Hepatocyte (in vitro differentiated cells): ENCODE data around the gene RGS10. TPM values are rescaled to one million over a fixed set of nuclear protein-coding genes. Genes with fewer than 3 reads are reported as not detected.

Source experiments
- DNase-seq: peaks from one replicate; pipeline ENCODE4 v3.0.0-alpha.2; 2016; ENCODE audit warnings: low spot score
- H2AFZ ChIP-seq: fragments of 200-600 bp; sonication (generic); 2 replicates; pipeline ENCODE4 v1.6.0; 2016; ENCODE audit warnings: antibody characterized with exemption, mild to moderate bottlenecking
- H3K27ac ChIP-seq: fragments of 200-600 bp; sonication (generic); 2 replicates; pipeline ENCODE4 v1.5.1; 2016; ENCODE audit warnings: mild to moderate bottlenecking
- H3K27me3 ChIP-seq: fragments of 200-600 bp; sonication (generic); 2 replicates; pipeline ENCODE4 v1.6.1; 2016
- H3K36me3 ChIP-seq: fragments of 200-600 bp; sonication (generic); replicated peaks from 2 replicates; pipeline ENCODE4 v1.5.1; 2016; ENCODE audit warnings: low read depth; ENCODE audit not compliant: insufficient read depth
- H3K4me1 ChIP-seq: fragments of 200-600 bp; sonication (generic); 2 replicates; pipeline ENCODE4 v1.5.1; 2016; ENCODE audit warnings: mild to moderate bottlenecking, moderate library complexity; ENCODE audit not compliant: insufficient read depth
- H3K4me2 ChIP-seq: fragments of 200-600 bp; sonication (generic); 2 replicates; pipeline ENCODE4 v1.6.0; 2016
- H3K4me3 ChIP-seq: fragments of 200-600 bp; sonication (generic); 2 replicates; pipeline ENCODE4 v1.5.1; 2016; ENCODE audit warnings: mild to moderate bottlenecking
- H3K79me2 ChIP-seq: fragments of 200-600 bp; sonication (generic); 2 replicates; pipeline ENCODE4 v1.6.0; 2017; ENCODE audit warnings: mild to moderate bottlenecking
- H3K9me2 ChIP-seq: fragments of 200-600 bp; sonication (generic); replicated peaks from 2 replicates; pipeline ENCODE4 v1.6.0; 2017; ENCODE audit warnings: mild to moderate bottlenecking; ENCODE audit not compliant: insufficient read depth
- H3K9me3 ChIP-seq: fragments of 200-600 bp; sonication (generic); 2 replicates; pipeline ENCODE4 v1.5.1; 2016; ENCODE audit warnings: low read depth, mild to moderate bottlenecking
- H4K20me1 ChIP-seq: fragments of 200-600 bp; sonication (generic); 2 replicates; pipeline ENCODE4 v1.6.0; 2016; ENCODE audit warnings: mild to moderate bottlenecking; ENCODE audit not compliant: insufficient read depth, poor library complexity, severe bottlenecking
- EZH2 ChIP-seq: fragments of 200-600 bp; sonication (generic); IDR thresholded peaks from 2 replicates; pipeline ENCODE4 v1.6.1; 2016; ENCODE audit warnings: antibody characterized with exemption, mild to moderate bottlenecking, borderline replicate concordance
- EZH2phosphoT487 ChIP-seq: fragments of 200-600 bp; sonication (generic); IDR thresholded peaks from one replicate; pipeline ENCODE4 v1.6.1; 2018; ENCODE audit warnings: antibody characterized with exemption, mild to moderate bottlenecking, low read depth, moderate library complexity; ENCODE audit not compliant: unreplicated experiment, severe bottlenecking
- WGBS: methylation state at CpG from one replicate; pipeline ENCODE4 v1.1.6; 2016; ENCODE audit warnings: low lambda C conversion rate; ENCODE audit errors: missing lambda C conversion rate; 5-methylcytosine and 5-hydroxymethylcytosine counted together
- polyA plus RNA-seq: library from polyadenylated mRNA; unstranded; fragments of >200 nt; fragmentation: Nextera tagmentation; extraction: Ambion mirVana; gene quantifications from 2 replicates; pipeline ENCODE4 v1.2.1, GENCODE V29; 2016
- total RNA-seq: library from RNA; depleted of rRNA; stranded (reverse); fragments of >200 nt; gene quantifications from 2 replicates; pipeline ENCODE4 v1.2.3, GENCODE V29; 2014
- TF ChIP-seq, protein P1 (sequence below): fragments of 200-600 bp; sonication (generic); IDR thresholded peaks from 2 replicates; pipeline ENCODE4 v1.5.1; 2016; ENCODE audit warnings: antibody characterized with exemption, mild to moderate bottlenecking; ENCODE audit not compliant: poor library complexity

RGS10 gene
- total and polyA plus RNA-seq, 2 experiments from 2014 or later = 5.4 to 8.4 TPM

- H3K4me1 ChIP-seq = peaks cover 5% of the 10 kb centered on the region
- no peak overlapping the region for H3K4me2 ChIP-seq
- H3K27me3 ChIP-seq = no peaks in the 10 kb centered on the region
- no peaks in the 10 kb centered on the region for H4K20me1 ChIP-seq
- H3K9me2 ChIP-seq = no peaks in the 10 kb centered on the region
- TF ChIP-seq, protein P1, sequence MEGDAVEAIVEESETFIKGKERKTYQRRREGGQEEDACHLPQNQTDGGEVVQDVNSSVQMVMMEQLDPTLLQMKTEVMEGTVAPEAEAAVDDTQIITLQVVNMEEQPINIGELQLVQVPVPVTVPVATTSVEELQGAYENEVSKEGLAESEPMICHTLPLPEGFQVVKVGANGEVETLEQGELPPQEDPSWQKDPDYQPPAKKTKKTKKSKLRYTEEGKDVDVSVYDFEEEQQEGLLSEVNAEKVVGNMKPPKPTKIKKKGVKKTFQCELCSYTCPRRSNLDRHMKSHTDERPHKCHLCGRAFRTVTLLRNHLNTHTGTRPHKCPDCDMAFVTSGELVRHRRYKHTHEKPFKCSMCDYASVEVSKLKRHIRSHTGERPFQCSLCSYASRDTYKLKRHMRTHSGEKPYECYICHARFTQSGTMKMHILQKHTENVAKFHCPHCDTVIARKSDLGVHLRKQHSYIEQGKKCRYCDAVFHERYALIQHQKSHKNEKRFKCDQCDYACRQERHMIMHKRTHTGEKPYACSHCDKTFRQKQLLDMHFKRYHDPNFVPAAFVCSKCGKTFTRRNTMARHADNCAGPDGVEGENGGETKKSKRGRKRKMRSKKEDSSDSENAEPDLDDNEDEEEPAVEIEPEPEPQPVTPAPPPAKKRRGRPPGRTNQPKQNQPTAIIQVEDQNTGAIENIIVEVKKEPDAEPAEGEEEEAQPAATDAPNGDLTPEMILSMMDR = no peak
- TF ChIP-seq EZH2phosphoT487 = no peak
- TF ChIP-seq EZH2 = no peak
- WGBS = 70% methylated on average over 18 of the region's 18 CpGs
- DNase-seq = no peak
- no peaks in the 10 kb centered on the region for H3K9me3 ChIP-seq
- H3K79me2 ChIP-seq = no peaks in the 10 kb centered on the region
- no peak overlapping the region for H3K27ac ChIP-seq
- H3K36me3 ChIP-seq = no peaks in the 10 kb centered on the region
- no peak overlapping the region for H3K4me3 ChIP-seq
- H2AFZ ChIP-seq = no peak overlapping the region
These were observed 15.6 kb downstream of the RGS10 start for GRCh38 chr10:119526621-119527592.

DNA sequence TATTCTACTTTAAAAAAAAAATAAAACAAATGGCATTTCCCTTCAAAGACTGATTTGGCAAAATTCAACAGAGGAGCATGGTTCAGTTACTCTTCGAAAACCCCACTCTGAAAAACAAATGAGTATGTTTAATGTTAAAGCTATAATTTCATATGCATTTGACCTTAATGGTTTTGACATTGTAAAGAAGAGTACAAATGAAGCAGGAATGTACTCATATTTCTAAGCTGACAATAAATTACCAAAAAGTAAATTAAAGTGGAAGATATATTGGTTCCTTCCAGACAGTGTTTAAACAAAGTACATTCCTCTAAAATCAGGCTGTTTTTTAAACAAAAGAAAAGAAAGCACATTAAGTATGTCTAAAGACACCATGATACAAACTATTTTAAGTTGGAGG, 16.4 kb downstream of the RGS10 start:
- Histone ChIP-seq H3K9me3 (no peaks in the 10 kb centered on the region), H2AFZ (no peak overlapping the region), H3K36me3 (no peaks in the 10 kb centered on the region), H3K27me3 (no peaks in the 10 kb centered on the region), H3K9me2 (no peaks in the 10 kb centered on the region), H3K4me1 (peaks cover 5% of the 10 kb centered on the region), H4K20me1 (no peaks in the 10 kb centered on the region), H3K27ac (no peak overlapping the region), H3K79me2 (no peaks in the 10 kb centered on the region), H3K4me3 (no peak overlapping the region), H3K4me2 (no peak overlapping the region)
- 67% methylated on average over 1 of the region's 1 CpG for WGBS
- DNase-seq = no peak
- TF ChIP-seq, protein P1 = no peak
- TF ChIP-seq EZH2 = no peak
- no peak for TF ChIP-seq EZH2phosphoT487

DNA sequence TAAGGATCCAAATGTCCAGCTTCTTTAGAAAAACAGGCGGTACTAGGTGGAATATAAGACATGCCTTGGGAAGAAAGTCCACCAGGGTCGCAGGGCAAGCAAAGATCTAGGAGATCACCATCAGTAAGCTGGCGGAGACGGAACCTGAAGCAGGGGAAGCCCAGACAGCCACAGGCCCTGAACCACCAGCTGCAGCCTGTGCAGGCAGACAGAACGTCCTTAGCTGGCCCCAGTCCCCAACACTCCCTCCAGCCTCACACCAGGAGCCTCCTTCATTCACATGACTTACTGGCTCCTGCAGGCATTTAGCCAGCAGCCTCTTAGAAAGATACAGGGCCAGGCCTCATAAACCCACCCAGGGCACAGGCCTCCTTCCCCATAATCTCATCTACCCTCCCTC, 17.4 kb downstream of the RGS10 start:
- H3K4me1 ChIP-seq = no peaks in the 10 kb centered on the region
- H3K27ac ChIP-seq = no peak overlapping the region
- TF ChIP-seq, protein P1 = no peak
- TF ChIP-seq EZH2 (no peak), EZH2phosphoT487 (no peak)
- no peaks in the 10 kb centered on the region for H3K27me3 ChIP-seq
- H3K36me3 ChIP-seq = no peaks in the 10 kb centered on the region
- no peaks in the 10 kb centered on the region for H3K79me2 ChIP-seq
- no peak for DNase-seq
- H3K4me3 ChIP-seq = no peak overlapping the region
- H3K4me2 ChIP-seq = no peak overlapping the region
- WGBS = 95% methylated on average over 5 of the region's 5 CpGs
- H3K9me2 ChIP-seq = no peaks in the 10 kb centered on the region
- no peaks in the 10 kb centered on the region for H3K9me3 ChIP-seq
- H2AFZ ChIP-seq = no peak overlapping the region
- H4K20me1 ChIP-seq = no peaks in the 10 kb centered on the region
